B cell (primary cell): ENCODE data around the gene MAGEB4. TPM values are rescaled to one million over a fixed set of nuclear protein-coding genes. Genes with fewer than 3 reads are reported as not detected.
"Not testable (repeated sequence)": the region's sequence is repeated elsewhere in the genome, so short reads cannot be mapped to it uniquely, and the experiment has no call there.

ENCODE experiments used
- ATAC-seq: fragments of 200-7000 bp; cut with Tn5 transposase; one replicate; pipeline ENCODE4 v1.10.0; 2021; ENCODE audit warnings: low read depth, mild to moderate bottlenecking, moderate number of reproducible peaks, moderate library complexity
- CTCF ChIA-PET: fragments of 350-600 bp; sonication (Branson Sonifier 250); formaldehyde crosslinking; loops from one replicate; lab custom pipeline; 2021; ENCODE audit warnings: antibody characterized with exemption, inconsistent platforms; lab: Charles Lee
- POLR2A ChIA-PET: fragments of 350-600 bp; sonication (Branson Sonifier 250); formaldehyde crosslinking; loops from one replicate; lab custom pipeline; 2021; ENCODE audit warnings: antibody characterized with exemption; lab: Charles Lee
- DNase-seq: peaks from one replicate; pipeline ENCODE4 v3.0.0; 2013
- H2AFZ ChIP-seq: 2 replicates; pipeline ENCODE4 v1.6.1; 2012; ENCODE audit warnings: mild to moderate bottlenecking, low read depth, low read length; ENCODE audit not compliant: insufficient read depth, poor library complexity, severe bottlenecking
- H3K27ac ChIP-seq, 2 donors: 1 replicate in 1 of 2; 2 replicates in 1 of 2; pipeline ENCODE4 v1.5.1; 2012 to 2013; ENCODE audit warnings: low read length in 2 of 2, mild to moderate bottlenecking in 2 of 2, moderate library complexity in 1 of 2
- H3K27me3 ChIP-seq, 4 experiments: fragments of 200-600 bp in 1 of 4; sonication (generic) in 1 of 4; replicated peaks in 1 of 4; 1 replicate in 2 of 4; 2 replicates in 2 of 4; pipeline versions ENCODE4 v1.6.1 to v1.7.0; 2013 to 2016; ENCODE audit warnings: low read length in 3 of 4, mild to moderate bottlenecking in 2 of 4, mixed read lengths in 1 of 4, moderate library complexity in 1 of 4; ENCODE audit not compliant: insufficient read depth in 4 of 4, control insufficient read depth in 3 of 4; ENCODE audit errors: control extremely low read depth in 1 of 4
- H3K36me3 ChIP-seq, 2 experiments: replicated peaks in 1 of 2; 1 replicate in 1 of 2; 2 replicates in 1 of 2; pipeline versions ENCODE4 v1.6.1 to v1.7.1; 2013; ENCODE audit warnings: low read length in 1 of 2; ENCODE audit not compliant: insufficient read depth in 2 of 2, control insufficient read depth in 1 of 2; ENCODE audit errors: control extremely low read depth in 1 of 2, extremely low read depth in 1 of 2
- H3K4me1 ChIP-seq, 2 donors: fragments of 200-600 bp in 1 of 2; sonication (generic) in 1 of 2; 1 replicate in 1 of 2; 2 replicates in 1 of 2; pipeline versions ENCODE4 v1.5.1 to v1.6.1; 2013 to 2017; ENCODE audit warnings: low read length in 2 of 2; ENCODE audit not compliant: control insufficient read depth in 2 of 2, insufficient read depth in 2 of 2
- H3K4me2 ChIP-seq: replicated peaks from 2 replicates; pipeline ENCODE3; 2012; ENCODE audit warnings: mild to moderate bottlenecking, low read depth, low read length; ENCODE audit not compliant: poor library complexity, severe bottlenecking
- H3K4me3 ChIP-seq, 5 experiments: fragments of 200-600 bp in 1 of 5; sonication (generic) in 1 of 5; 1 replicate in 3 of 5; 2 replicates in 2 of 5; pipeline versions ENCODE4 v1.5.1 to v1.7.0; 2011 to 2016; ENCODE audit warnings: low read length in 4 of 5, mild to moderate bottlenecking in 4 of 5, low read depth in 2 of 5, control low read depth in 1 of 5, moderate library complexity in 1 of 5; ENCODE audit not compliant: insufficient read depth in 1 of 5; ENCODE audit errors: control extremely low read depth in 1 of 5, extremely low read depth in 1 of 5
- H3K79me2 ChIP-seq: fragments of 200-600 bp; sonication (generic); one replicate; pipeline ENCODE4 v1.6.0; 2016; ENCODE audit warnings: low read length; ENCODE audit not compliant: control insufficient read depth, insufficient read depth
- H3K9ac ChIP-seq: fragments of 200-600 bp; sonication (generic); 2 replicates; pipeline ENCODE4 v1.6.1; 2017; ENCODE audit warnings: mild to moderate bottlenecking, low read length, moderate library complexity
- H3K9me3 ChIP-seq, 3 donors: one replicate each; pipeline versions ENCODE4 v1.6.1 to v1.7.1; 2013; ENCODE audit warnings: low read length in 2 of 3; ENCODE audit not compliant: control insufficient read depth in 2 of 3, insufficient read depth in 1 of 3; ENCODE audit errors: control extremely low read depth in 1 of 3
- H4K20me1 ChIP-seq: 2 replicates; pipeline ENCODE4 v1.6.0; 2012; ENCODE audit warnings: mild to moderate bottlenecking, low read length; ENCODE audit not compliant: insufficient read depth, control insufficient read depth, poor library complexity, severe bottlenecking
- H3K27ac Mint-ChIP-seq: one replicate; pipeline ENCODE4 v1.8.0; 2021; ENCODE audit warnings: mixed read lengths
- H3K27me3 Mint-ChIP-seq: one replicate; pipeline ENCODE4 v1.8.0; 2021; ENCODE audit warnings: mixed read lengths
- H3K4me1 Mint-ChIP-seq: one replicate; pipeline ENCODE4 v1.8.0; 2021; ENCODE audit warnings: mixed read lengths
- H3K4me3 Mint-ChIP-seq: one replicate; pipeline ENCODE4 v1.8.0; 2021; ENCODE audit warnings: mixed read lengths
- H3K9me3 Mint-ChIP-seq: one replicate; pipeline ENCODE4 v1.8.0; 2022; ENCODE audit warnings: mixed read lengths; ENCODE audit not compliant: insufficient read depth
- CTCF ChIP-seq: fragments of 200-600 bp; IDR thresholded peaks from one replicate; pipeline ENCODE4 v1.8.0; 2022; ENCODE audit warnings: antibody characterized with exemption, mild to moderate bottlenecking
- EZH2 ChIP-seq: IDR thresholded peaks from 2 replicates; pipeline ENCODE4 v1.6.1; 2012; ENCODE audit warnings: borderline replicate concordance, low read depth, mild to moderate bottlenecking, moderate library complexity, low read length; ENCODE audit not compliant: insufficient read depth, poor library complexity, severe bottlenecking
- WGBS: methylation state at CpG from one replicate; pipeline ENCODE4 v1.1.5; 2013; ENCODE audit warnings: missing lambda C conversion rate; ENCODE audit not compliant: insufficient coverage; 5-methylcytosine and 5-hydroxymethylcytosine counted together
- intact Hi-C: fragments of 100-400 bp; cut with micrococcal nuclease; formaldehyde crosslinking; loops from one replicate; pipeline ENCODE4 v1.10.0; 2022
- polyA minus RNA-seq: library from RNA; depleted of rRNA, polyadenylated mRNA; stranded (reverse); fragments of >200 nt; gene quantifications from 2 replicates; pipeline ENCODE4 v1.2.3, GENCODE V29; 2012
- polyA plus RNA-seq: library from polyadenylated mRNA; depleted of rRNA; stranded (reverse); fragments of >200 nt; gene quantifications from 2 replicates; pipeline ENCODE4 v1.2.3, GENCODE V29; 2012
- total RNA-seq, 2 donors: library from RNA; stranded (reverse); fragments of 120-200 nt in 1 of 2; gene quantifications; 1 replicate in 1 of 2; 2 replicates in 1 of 2; pipeline versions ENCODE4 v1.2.3 to v1.2.4, GENCODE V29; 2013 to 2022

The MAGEB4 gene, protein sequence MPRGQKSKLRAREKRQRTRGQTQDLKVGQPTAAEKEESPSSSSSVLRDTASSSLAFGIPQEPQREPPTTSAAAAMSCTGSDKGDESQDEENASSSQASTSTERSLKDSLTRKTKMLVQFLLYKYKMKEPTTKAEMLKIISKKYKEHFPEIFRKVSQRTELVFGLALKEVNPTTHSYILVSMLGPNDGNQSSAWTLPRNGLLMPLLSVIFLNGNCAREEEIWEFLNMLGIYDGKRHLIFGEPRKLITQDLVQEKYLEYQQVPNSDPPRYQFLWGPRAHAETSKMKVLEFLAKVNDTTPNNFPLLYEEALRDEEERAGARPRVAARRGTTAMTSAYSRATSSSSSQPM
- total RNA-seq (not detected in 2 replicates), polyA plus RNA-seq (not detected in 2 replicates), polyA minus RNA-seq (not detected in 2 replicates)
- not detected for total RNA-seq (2013)

DNA sequence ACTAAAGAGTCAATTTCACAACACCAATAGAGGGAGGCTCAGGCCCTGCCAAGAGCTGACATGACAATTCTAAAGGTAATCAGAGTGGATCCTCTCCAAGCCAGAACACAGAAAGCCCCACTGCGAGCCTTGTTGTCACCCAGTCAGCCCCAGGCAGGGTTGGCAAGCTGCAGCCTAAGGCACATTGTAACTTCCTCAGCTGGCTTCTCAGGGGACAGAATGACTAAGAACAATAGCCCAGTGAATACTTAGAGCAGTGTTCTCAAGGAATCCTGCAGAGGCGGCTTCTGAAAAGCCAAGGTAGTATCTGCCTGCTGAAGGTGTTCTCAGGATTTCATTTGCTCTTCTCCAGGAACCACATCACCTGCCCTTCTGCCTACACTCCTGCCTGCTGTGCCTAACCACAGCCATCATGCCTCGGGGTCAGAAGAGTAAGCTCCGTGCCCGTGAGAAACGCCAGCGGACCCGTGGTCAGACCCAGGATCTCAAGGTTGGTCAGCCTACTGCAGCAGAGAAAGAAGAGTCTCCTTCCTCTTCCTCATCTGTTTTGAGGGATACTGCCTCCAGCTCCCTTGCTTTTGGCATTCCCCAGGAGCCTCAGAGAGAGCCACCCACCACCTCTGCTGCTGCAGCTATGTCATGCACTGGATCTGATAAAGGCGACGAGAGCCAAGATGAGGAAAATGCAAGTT, at the start of gene MAGEB4:
Gene MAGEB4, plus strand, starts transcription at position 277 of the 692 bp plus-strand sequence. Its CDS starts 136 bp downstream, at position 413.
- ATAC-seq: no peak
- H3K27ac ChIP-seq: no peak within 1 kb of the TSS
- 85% methylated on average over 2 of the region's 10 CpGs for WGBS
- Mint-ChIP-seq H3K4me3 (no peak within 1 kb of the TSS), H3K4me1 (no peaks in the 10 kb centered on the region), H3K27ac (no peak within 1 kb of the TSS), H3K9me3 (no peaks in the 10 kb centered on the region), H3K27me3 (no peaks in the 10 kb centered on the region)
- H3K9me3 ChIP-seq: no peaks in the 10 kb centered on the region
- no peak for DNase-seq
- POLR2A ChIA-PET: no interaction called here
- H2AFZ ChIP-seq: no peak within 1 kb of the TSS
- H3K9ac ChIP-seq: no peak within 1 kb of the TSS
- no peaks in the 10 kb centered on the region for H3K36me3 ChIP-seq
- CTCF ChIA-PET: no interaction called here
- H3K4me2 ChIP-seq: no peak within 1 kb of the TSS
- no peaks in the 10 kb centered on the region for H3K27me3 ChIP-seq
- H4K20me1 ChIP-seq: no peaks in the 10 kb centered on the region
- intact Hi-C loops: no loop called here
- no peak for TF ChIP-seq EZH2
- no peak for TF ChIP-seq CTCF
- no peak within 1 kb of the TSS for H3K4me3 ChIP-seq
- no peaks in the 10 kb centered on the region for H3K4me1 ChIP-seq
- no peaks in the 10 kb centered on the region for H3K79me2 ChIP-seq

DNA sequence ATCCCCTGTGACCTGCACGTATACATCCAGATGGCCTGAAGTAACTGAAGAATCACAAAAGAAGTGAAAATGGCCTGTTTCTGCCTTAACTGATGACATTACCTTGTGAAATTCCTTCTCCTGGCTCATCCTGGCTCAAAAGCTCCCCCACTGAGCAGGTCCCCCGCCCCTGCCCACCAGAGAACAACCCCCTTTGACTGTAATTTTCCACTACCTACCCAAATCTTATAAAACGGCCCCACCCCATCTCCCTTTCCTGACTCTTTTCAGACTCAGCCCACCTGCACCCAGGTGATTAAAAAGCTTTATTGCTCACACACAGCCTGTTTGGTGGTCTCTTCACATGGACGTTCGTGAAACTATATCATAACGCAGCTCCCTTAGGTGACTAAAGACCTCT, 47.9 kb upstream of the MAGEB4 start:
- not testable (repeated sequence) for H3K9me3 Mint-ChIP-seq

More for the DNA sequence above, 47.9 kb upstream of the MAGEB4 start:
- POLR2A ChIA-PET, H3K4me1 Mint-ChIP-seq, H3K27ac ChIP-seq, H3K27me3 Mint-ChIP-seq, H3K27ac Mint-ChIP-seq, CTCF ChIA-PET, H3K79me2 ChIP-seq, H4K20me1 ChIP-seq, H3K4me2 ChIP-seq, H3K9me3 ChIP-seq, H3K4me1 ChIP-seq, H3K9ac ChIP-seq, H3K4me3 ChIP-seq, H3K4me3 Mint-ChIP-seq, H2AFZ ChIP-seq, DNase-seq, ATAC-seq, H3K36me3 ChIP-seq, intact Hi-C loops, H3K27me3 ChIP-seq: not testable (repeated sequence)
- 93% methylated on average over 2 of the region's 6 CpGs for WGBS
